PC-9 (cell line): ENCODE results near the gene TSHR. TPM values are rescaled to one million over a fixed set of nuclear protein-coding genes. Genes with fewer than 3 reads are reported as not detected.

ENCODE experiments used
- BruUV-seq: library from RNA; stranded (reverse); fragments of 400-500 nt; replicated peaks from 2 replicates; lab custom pipeline; 2021; lab: Mats Ljungman, UMichigan
- CTCF ChIA-PET: fragments of 300-600 bp; sonication (Branson Sonifier 250); formaldehyde crosslinking; loops from one replicate; lab custom pipeline; 2022; ENCODE audit warnings: antibody characterized with exemption; lab: Charles Lee
- POLR2A ChIA-PET: fragments of 300-600 bp; sonication (Branson Sonifier 250); formaldehyde crosslinking; loops from one replicate; lab custom pipeline; 2022; ENCODE audit warnings: antibody characterized with exemption; ENCODE audit not compliant: unreplicated experiment; lab: Charles Lee
- DNase-seq, 2 experiments: peaks; one replicate each; pipeline versions ENCODE4 v3.0.0 to v3.0.0-alpha.2; 2015 to 2022; ENCODE audit warnings: mixed read lengths in 1 of 2
- H2AFZ ChIP-seq: fragments of 200-600 bp; sonication (generic); 2 replicates; pipeline ENCODE4 v1.8.1; 2017; ENCODE audit warnings: antibody characterized with exemption
- H3F3A ChIP-seq: fragments of 200-600 bp; sonication (generic); 2 replicates; pipeline ENCODE4 v1.8.1; 2017; ENCODE audit warnings: antibody characterized with exemption, mild to moderate bottlenecking, low read depth; ENCODE audit not compliant: insufficient read depth
- H3K27ac ChIP-seq: fragments of 200-600 bp; sonication (generic); 2 replicates; pipeline ENCODE4 v1.6.1; 2016; ENCODE audit warnings: mixed run types
- H3K27me3 ChIP-seq: fragments of 200-600 bp; sonication (generic); 2 replicates; pipeline ENCODE4 v1.6.1; 2016; ENCODE audit warnings: low read depth, mixed run types; ENCODE audit not compliant: insufficient read depth
- H3K36me3 ChIP-seq: fragments of 200-600 bp; sonication (generic); 2 replicates; pipeline ENCODE4 v1.6.1; 2016; ENCODE audit warnings: low read depth, mixed run types
- H3K4me1 ChIP-seq: fragments of 200-600 bp; sonication (generic); replicated peaks from 2 replicates; pipeline ENCODE4 v1.6.1; 2016; ENCODE audit warnings: mixed run types; ENCODE audit not compliant: insufficient read depth
- H3K4me2 ChIP-seq: fragments of 200-600 bp; sonication (generic); 2 replicates; pipeline ENCODE4 v1.6.1; 2017; ENCODE audit warnings: mixed run types
- H3K4me3 ChIP-seq: fragments of 200-600 bp; sonication (generic); 2 replicates; pipeline ENCODE4 v1.6.1; 2016; ENCODE audit warnings: mixed run types
- H3K79me2 ChIP-seq: fragments of 200-600 bp; sonication (generic); 2 replicates; pipeline ENCODE4 v1.6.1; 2017; ENCODE audit warnings: low read depth, mixed run types
- H3K9me2 ChIP-seq: fragments of 200-600 bp; sonication (generic); 2 replicates; pipeline ENCODE4 v1.8.1; 2017; ENCODE audit warnings: mild to moderate bottlenecking; ENCODE audit not compliant: insufficient read depth
- H3K9me3 ChIP-seq: fragments of 200-600 bp; sonication (generic); 2 replicates; pipeline ENCODE4 v1.8.1; 2016; ENCODE audit warnings: low read depth; ENCODE audit not compliant: insufficient read depth
- H4K20me1 ChIP-seq: fragments of 200-600 bp; sonication (generic); 2 replicates; pipeline ENCODE4 v1.8.1; 2017; ENCODE audit not compliant: insufficient read depth
- CTCF ChIP-seq: fragments of 200-600 bp; sonication (generic); conservative IDR thresholded peaks from 2 replicates; pipeline ENCODE4 v1.6.1; 2017; ENCODE audit warnings: mixed run types, antibody characterized with exemption, mild to moderate bottlenecking, moderate library complexity
- EZH2 ChIP-seq: fragments of 200-600 bp; sonication (generic); IDR thresholded peaks from 2 replicates; pipeline ENCODE4 v1.8.0; 2017; ENCODE audit warnings: antibody characterized with exemption, low read depth
- intact Hi-C: fragments of 100-400 bp; cut with micrococcal nuclease; formaldehyde crosslinking; loops from one replicate; pipeline ENCODE4 v1.10.0; 2022; ENCODE audit not compliant: unreplicated experiment
- total RNA-seq: library from RNA; stranded (reverse); gene quantifications from 2 replicates; pipeline ENCODE4 v1.2.3, GENCODE V29; 2021

The TSHR gene
- total RNA-seq, 1 experiment from 2014 or later, result not detected

- Histone ChIP-seq H4K20me1 (no peaks in the 10 kb centered on the region), H2AFZ (no peak overlapping the region), H3F3A (no peaks in the 10 kb centered on the region), H3K4me1 (no peaks in the 10 kb centered on the region), H3K27ac (no peak overlapping the region), H3K4me3 (no peak overlapping the region), H3K9me3 (0 out of 2 replicates have a peak, but pooled peaks cover 3% of the 10 kb centered on the region), H3K79me2 (no peaks in the 10 kb centered on the region), H3K4me2 (no peak overlapping the region), H3K9me2 (no peaks in the 10 kb centered on the region), H3K36me3 (no peaks in the 10 kb centered on the region), H3K27me3 (peaks cover 15% of the 10 kb centered on the region; the same call in 1 of the 2 replicates)
- POLR2A ChIA-PET, result no interaction called here
- CTCF ChIA-PET, result no interaction called here
- no peak for DNase-seq
- BruUV-seq, result no TSS peak
- no peak for TF ChIP-seq EZH2
- no peak for TF ChIP-seq CTCF
- intact Hi-C loops, result no loop called here
These were observed 146.8 kb downstream of the TSHR start for GRCh38 chr14:81102217-81102616.

GRCh38 chr14:81103443-81103842 is 148.0 kb downstream of the TSHR start:
- H3F3A ChIP-seq, result no peaks in the 10 kb centered on the region
- H4K20me1 ChIP-seq, result no peaks in the 10 kb centered on the region
- intact Hi-C loops, result no loop called here
- no TSS peak for BruUV-seq
- no peak overlapping the region for H3K27ac ChIP-seq
- no peak for TF ChIP-seq EZH2
- TF ChIP-seq CTCF, result no peak
- no peaks in the 10 kb centered on the region for H3K36me3 ChIP-seq
- H3K27me3 ChIP-seq, result peaks cover 15% of the 10 kb centered on the region; the same call in 1 of the 2 replicates
- no peaks in the 10 kb centered on the region for H3K79me2 ChIP-seq
- no peak overlapping the region for H3K4me3 ChIP-seq
- POLR2A ChIA-PET, result no interaction called here
- no peak for DNase-seq
- no peak overlapping the region for H2AFZ ChIP-seq
- H3K9me2 ChIP-seq, result no peaks in the 10 kb centered on the region
- no peaks in the 10 kb centered on the region for H3K4me1 ChIP-seq
- no peak overlapping the region for H3K4me2 ChIP-seq
- H3K9me3 ChIP-seq, result 0 out of 2 replicates have a peak, but pooled peaks cover 3% of the 10 kb centered on the region
- CTCF ChIA-PET, result no interaction called here

- H4K20me1 ChIP-seq, result no peaks in the 10 kb centered on the region
- H2AFZ ChIP-seq, result no peak overlapping the region
- H3K4me1 ChIP-seq, result no peaks in the 10 kb centered on the region
- H3K9me2 ChIP-seq, result no peaks in the 10 kb centered on the region
- H3K4me2 ChIP-seq, result no peak overlapping the region
- 0 out of 2 replicates have a peak, but pooled peaks cover 3% of the 10 kb centered on the region for H3K9me3 ChIP-seq
- no TSS peak for BruUV-seq
- H3K27me3 ChIP-seq, result no peaks in the 10 kb centered on the region
- H3K36me3 ChIP-seq, result no peaks in the 10 kb centered on the region
- no peaks in the 10 kb centered on the region for H3K79me2 ChIP-seq
- intact Hi-C loops, result no loop called here
- POLR2A ChIA-PET, result no interaction called here
- no peak overlapping the region for H3K27ac ChIP-seq
- H3K4me3 ChIP-seq, result no peak overlapping the region
- TF ChIP-seq EZH2, result no peak
- no peak for TF ChIP-seq CTCF
- no peak for DNase-seq
- no peaks in the 10 kb centered on the region for H3F3A ChIP-seq
- CTCF ChIA-PET, result no interaction called here
These were observed 150.0 kb downstream of the TSHR start for GRCh38 chr14:81105378-81105777.
